Tibial artery (tissue), 4 donors: ENCODE results near the gene GIMAP5.
A peak's percentile ranks its signal among the peaks of the same experiment; 100 is the strongest.

Experiments used
- DNase-seq, 2 donors: peaks; one replicate each; pipeline ENCODE4 v3.0.0-alpha.2; 2019
- H3K27ac ChIP-seq, 2 donors: fragments of 200-600 bp; sonication (generic) in 1 of 2; 1 replicate in 1 of 2; 2 replicates in 1 of 2; pipeline ENCODE4 v1.5.1; 2018 to 2019; ENCODE audit warnings: mild to moderate bottlenecking in 1 of 2
- H3K27me3 ChIP-seq, 2 donors: fragments of 200-600 bp; sonication (generic) in 1 of 2; one replicate each; pipeline versions ENCODE4 v1.5.1 to v1.6.0; 2016 to 2019
- H3K36me3 ChIP-seq, 3 donors: fragments of 200-600 bp; sonication (generic) in 2 of 3; one replicate each; pipeline ENCODE4 v1.5.1; 2016 to 2019; ENCODE audit warnings: mild to moderate bottlenecking in 2 of 3
- H3K4me1 ChIP-seq, 4 donors: fragments of 200-600 bp; sonication (generic) in 2 of 4; 1 replicate in 3 of 4; 2 replicates in 1 of 4; pipeline ENCODE4 v1.5.1; 2016 to 2019
- H3K4me3 ChIP-seq, 2 donors: fragments of 200-600 bp; sonication (generic) in 1 of 2; 1 replicate in 1 of 2; 2 replicates in 1 of 2; pipeline ENCODE4 v1.5.1; 2018 to 2019; ENCODE audit warnings: mild to moderate bottlenecking in 2 of 2
- H3K9me3 ChIP-seq, 3 donors: fragments of 200-600 bp; sonication (generic) in 1 of 3; one replicate each; pipeline ENCODE4 v1.5.1; 2016 to 2019
- CTCF ChIP-seq, 2 experiments: fragments of 200-600 bp in 1 of 2; fragments of 450-650 bp in 1 of 2; IDR thresholded peaks; one replicate each; pipeline ENCODE4 v1.5.1; 2017 to 2019; ENCODE audit warnings: antibody characterized with exemption in 2 of 2, mild to moderate bottlenecking in 1 of 2, moderate library complexity in 1 of 2
- intact Hi-C: fragments of 100-400 bp; cut with DNase I; formaldehyde crosslinking; loops from one replicate; pipeline ENCODE4 v1.15.0; 2023; ENCODE audit warnings: low total_unique reads

Gene GIMAP5

DNA sequence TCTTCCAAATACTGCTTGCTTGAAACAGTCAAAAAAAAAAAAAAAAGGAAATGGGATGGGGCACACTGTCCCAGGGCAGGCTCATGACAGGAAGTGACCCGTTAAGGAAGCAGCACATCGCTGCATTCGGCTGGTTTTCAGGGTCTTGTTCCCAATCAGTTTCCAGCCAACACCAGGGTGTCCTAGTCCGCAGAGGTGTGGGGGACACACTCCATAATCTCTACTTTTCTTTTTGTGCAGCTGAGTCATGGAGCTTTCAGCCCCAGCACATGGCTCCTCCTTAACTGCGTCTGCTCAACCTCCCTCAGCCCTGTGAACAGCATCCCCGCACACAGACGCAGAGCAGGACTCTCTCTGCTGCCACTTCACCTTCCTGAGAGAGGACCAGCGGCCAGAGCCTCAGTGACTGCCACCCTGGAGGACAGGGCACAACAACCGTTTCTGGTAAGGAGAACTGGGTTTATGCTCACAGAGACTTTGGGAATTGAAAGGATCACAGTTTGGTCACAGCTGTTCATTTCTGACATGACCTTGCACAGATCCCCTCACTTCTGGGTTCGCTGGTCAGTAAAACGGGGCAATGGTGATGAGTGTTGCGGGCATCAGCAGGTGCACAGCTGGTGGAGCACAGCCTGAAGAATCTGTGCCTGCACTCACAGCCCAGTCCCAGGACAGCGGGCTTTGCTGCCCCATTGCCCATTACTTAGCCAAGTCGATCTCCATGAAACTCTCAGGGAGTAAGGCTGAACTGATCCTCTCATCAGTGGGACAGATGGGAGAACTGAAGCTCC lies at the start of gene GIMAP5:
Gene GIMAP5, plus strand, starts transcription at position 154 of the 791 bp plus-strand sequence. CDS start 3,467 bp downstream, outside the sequence.
- intact Hi-C loops, result no loop called here
- H3K27ac ChIP-seq, result peak within 1 kb of the TSS in 1 of 2 donors; percentile 28
- H3K4me3 ChIP-seq, result peak within 1 kb of the TSS; percentile 36 to 42
- peaks cover 0 to 8% (median 0%) of the 10 kb centered on the region in 3 donors for H3K36me3 ChIP-seq
- H3K9me3 ChIP-seq, result no peaks in the 10 kb centered on the region
- H3K4me1 ChIP-seq, result no peaks in the 10 kb centered on the region
- peak in 1 of 2 donors; percentile 38 for DNase-seq
- TF ChIP-seq CTCF (IDR thresholded peaks at IDR 0.05), result no peak
- no peaks in the 10 kb centered on the region for H3K27me3 ChIP-seq

GRCh38 chr7:150688630-150689029 lies 48.6 kb upstream of the GIMAP5 start:
- DNase-seq, result no peak
- Histone ChIP-seq H3K4me1 (no peaks in the 10 kb centered on the region), H3K4me3 (no peak overlapping the region), H3K36me3 (no peaks in the 10 kb centered on the region), H3K27me3 (no peaks in the 10 kb centered on the region), H3K9me3 (no peaks in the 10 kb centered on the region), H3K27ac (no peak overlapping the region)
- TF ChIP-seq CTCF (IDR thresholded peaks at IDR 0.05), result no peak
- intact Hi-C loops, result no loop called here

DNA sequence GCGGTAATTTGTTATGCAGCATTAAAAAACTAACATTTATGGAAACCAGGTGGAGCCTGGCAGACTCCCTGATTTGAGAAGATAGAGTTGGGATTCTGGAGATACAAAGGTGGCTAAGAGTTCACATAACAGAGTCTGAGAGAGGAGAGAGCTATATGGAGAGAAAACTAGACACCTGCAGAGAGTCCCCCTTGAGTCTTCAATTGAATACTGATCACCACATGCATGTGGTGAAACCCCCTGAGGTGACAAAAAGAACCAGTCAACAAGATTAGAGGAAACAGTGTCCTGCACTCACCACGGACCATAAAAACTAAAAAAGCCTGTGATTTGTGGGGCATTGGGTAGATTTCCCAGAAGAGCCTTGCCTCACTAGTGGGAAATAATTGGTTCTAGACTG lies 41.6 kb upstream of the GIMAP5 start:
- no peak for TF ChIP-seq CTCF (IDR thresholded peaks at IDR 0.05)
- H3K9me3 ChIP-seq, result peaks cover 0 to 6% (median 4%) of the 10 kb centered on the region in 3 donors
- no peaks in the 10 kb centered on the region for H3K36me3 ChIP-seq

GRCh38 chr7:150703209-150703608 lies 34.0 kb upstream of the GIMAP5 start:
- H3K4me3 ChIP-seq, result no peak overlapping the region
- intact Hi-C loops, result no loop called here
- peaks cover 10 to 39% (median 26%) of the 10 kb centered on the region in 3 donors for H3K9me3 ChIP-seq
- H3K27ac ChIP-seq, result no peak overlapping the region
- H3K36me3 ChIP-seq, result no peaks in the 10 kb centered on the region
- DNase-seq, result no peak
- TF ChIP-seq CTCF (IDR thresholded peaks at IDR 0.05), result no peak
- no peaks in the 10 kb centered on the region for H3K27me3 ChIP-seq
- H3K4me1 ChIP-seq, result no peaks in the 10 kb centered on the region

More for the DNA sequence above, 41.6 kb upstream of the GIMAP5 start:
- no peaks in the 10 kb centered on the region for H3K4me1 ChIP-seq
- intact Hi-C loops, result no loop called here
- no peaks in the 10 kb centered on the region for H3K27me3 ChIP-seq
- no peak for DNase-seq
- H3K27ac ChIP-seq, result no peak overlapping the region
- H3K4me3 ChIP-seq, result no peak overlapping the region

GRCh38 chr7:150715293-150715692 lies 21.9 kb upstream of the GIMAP5 start:
- H3K36me3 ChIP-seq, result peaks cover 0 to 3% (median 0%) of the 10 kb centered on the region in 3 donors
- intact Hi-C loops, result no loop called here
- peaks cover 0 to 9% (median 4%) of the 10 kb centered on the region in 3 donors for H3K9me3 ChIP-seq
- H3K4me3 ChIP-seq, result no peak overlapping the region
- no peak for DNase-seq
- H3K27me3 ChIP-seq, result no peaks in the 10 kb centered on the region
- no peak overlapping the region for H3K27ac ChIP-seq
- TF ChIP-seq CTCF (IDR thresholded peaks at IDR 0.05), result no peak
- H3K4me1 ChIP-seq, result no peaks in the 10 kb centered on the region
